ENCODE measurements around the gene AJAP1.

- TF ChIP-seq, protein P1, sequence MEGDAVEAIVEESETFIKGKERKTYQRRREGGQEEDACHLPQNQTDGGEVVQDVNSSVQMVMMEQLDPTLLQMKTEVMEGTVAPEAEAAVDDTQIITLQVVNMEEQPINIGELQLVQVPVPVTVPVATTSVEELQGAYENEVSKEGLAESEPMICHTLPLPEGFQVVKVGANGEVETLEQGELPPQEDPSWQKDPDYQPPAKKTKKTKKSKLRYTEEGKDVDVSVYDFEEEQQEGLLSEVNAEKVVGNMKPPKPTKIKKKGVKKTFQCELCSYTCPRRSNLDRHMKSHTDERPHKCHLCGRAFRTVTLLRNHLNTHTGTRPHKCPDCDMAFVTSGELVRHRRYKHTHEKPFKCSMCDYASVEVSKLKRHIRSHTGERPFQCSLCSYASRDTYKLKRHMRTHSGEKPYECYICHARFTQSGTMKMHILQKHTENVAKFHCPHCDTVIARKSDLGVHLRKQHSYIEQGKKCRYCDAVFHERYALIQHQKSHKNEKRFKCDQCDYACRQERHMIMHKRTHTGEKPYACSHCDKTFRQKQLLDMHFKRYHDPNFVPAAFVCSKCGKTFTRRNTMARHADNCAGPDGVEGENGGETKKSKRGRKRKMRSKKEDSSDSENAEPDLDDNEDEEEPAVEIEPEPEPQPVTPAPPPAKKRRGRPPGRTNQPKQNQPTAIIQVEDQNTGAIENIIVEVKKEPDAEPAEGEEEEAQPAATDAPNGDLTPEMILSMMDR (IDR thresholded peaks at IDR 0.05) = peak; percentile 96
- TF ChIP-seq POLR2AphosphoS5 (IDR thresholded peaks at IDR 0.05; ENCODE audit: low read depth, low read length) (no peak), TCF7L2 (IDR thresholded peaks at IDR 0.05; ENCODE audit: low read depth, low read length) (no peak), REST (IDR thresholded peaks at IDR 0.05; ENCODE audit: insufficient read depth in 1 of 2, low read depth in 2 of 2, low read length in 1 of 2) (no peak)
Observed at GRCh38 chr1:4652631-4653327, 1.6 kb upstream of the AJAP1 start.

Measured in Panc1 (cell line).